Measurements from ENCODE around the gene INPPL1. TPM values are rescaled to one million over a fixed set of nuclear protein-coding genes. Genes with fewer than 3 reads are reported as not detected.

INPPL1 gene
- total RNA-seq, 1 experiment from 2014 or later: 27.7 TPM

DNA sequence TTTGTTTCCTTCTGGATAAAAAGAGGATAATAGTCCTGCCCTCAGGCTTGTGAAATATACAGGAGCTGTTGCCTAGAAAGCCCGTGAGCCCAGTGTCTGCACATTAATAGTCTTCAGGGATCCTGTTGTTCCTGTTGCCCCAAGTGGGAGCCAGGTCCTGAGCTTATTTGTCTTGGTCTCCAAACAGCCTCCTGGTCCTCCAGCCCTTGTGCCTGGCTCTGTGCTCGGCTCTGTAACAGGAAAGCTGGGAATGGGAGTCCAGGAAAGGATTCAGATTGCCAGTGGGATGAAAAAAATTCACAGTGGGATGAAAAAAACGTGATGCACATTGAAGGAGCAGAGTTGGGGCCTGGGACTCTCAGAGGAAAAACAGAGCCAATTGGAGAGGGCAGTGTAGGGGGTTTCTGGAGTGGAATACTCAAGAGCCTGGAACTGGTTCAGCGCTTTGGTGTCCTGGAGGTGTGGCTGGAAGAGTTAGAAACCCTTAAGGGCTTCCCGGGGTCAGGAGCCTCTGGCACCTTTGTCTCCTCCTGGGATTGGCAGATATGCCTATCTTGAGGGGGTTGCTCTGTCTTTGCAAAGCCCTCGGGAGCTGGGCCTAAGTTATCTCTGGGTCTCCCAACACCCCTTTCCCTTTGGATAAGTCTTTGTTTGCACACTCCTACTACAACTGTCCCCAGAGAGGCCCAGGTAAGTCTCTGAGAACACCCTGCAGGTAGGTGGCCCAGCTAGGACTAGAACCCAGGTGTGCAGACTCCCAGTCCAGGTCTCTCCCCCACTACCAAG lies 2.3 kb upstream of the INPPL1 start:
- Histone ChIP-seq H3K27ac (no peak overlapping the region), H3K36me3 (peaks cover under 1% of the 10 kb centered on the region; the same call in 1 of the 2 replicates)

DNA sequence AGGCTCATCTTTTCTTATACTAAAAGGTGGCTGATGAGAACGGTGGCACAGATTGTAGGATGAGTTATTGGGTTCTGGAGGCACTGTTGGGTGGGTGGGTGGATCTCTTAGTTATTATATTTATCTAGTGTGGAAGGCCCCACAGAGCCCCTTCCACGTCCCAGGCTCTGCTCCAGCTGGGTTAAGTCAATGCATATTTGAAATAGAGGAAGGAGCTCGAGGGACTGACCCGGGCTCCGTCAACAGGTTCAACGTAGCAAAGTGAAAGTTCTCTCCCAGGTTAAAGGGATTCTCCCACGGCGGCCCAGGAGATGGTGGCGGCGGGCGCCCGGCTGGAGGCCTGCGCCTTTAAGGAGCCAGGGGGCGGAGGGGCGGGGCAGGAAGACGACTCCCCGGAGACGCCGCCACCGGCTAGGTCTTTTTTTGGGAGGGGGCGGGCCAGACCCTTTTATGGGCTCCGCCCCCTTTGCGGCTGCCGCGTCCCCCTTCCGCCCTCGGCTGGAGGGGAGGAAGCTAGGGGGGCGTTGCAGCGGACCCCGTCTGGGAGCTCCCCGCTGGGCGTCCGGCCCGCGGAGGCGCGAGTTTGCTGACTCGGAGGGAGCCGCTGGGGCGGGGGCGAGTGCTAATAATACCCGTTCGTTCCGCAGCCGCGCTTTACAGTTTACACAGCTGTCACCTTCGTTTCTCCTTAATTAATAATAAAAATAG lies 1.5 kb upstream of the INPPL1 start:
- Histone ChIP-seq H3K36me3 (peaks cover 4% of the 10 kb centered on the region; the same call in 1 of the 2 replicates), H3K4me1 (replicated peaks) (no peaks in the 10 kb centered on the region; the same call in 1 of the 2 replicates), H3K27ac (peak overlapping the region; percentile 54; the same call in 1 of the 2 replicates), H3K27me3 (replicated peaks) (no peaks in the 10 kb centered on the region), H3K4me3 (peak overlapping the region; percentile 65), H3K9me3 (replicated peaks) (no peaks in the 10 kb centered on the region)
- DNase-seq (ENCODE audit: low read depth in 1 of 2, low spot score in 2 of 2): peak; percentile 85 to 90

More for the DNA sequence above, 2.3 kb upstream of the INPPL1 start:
- Histone ChIP-seq H3K9me3 (replicated peaks) (no peaks in the 10 kb centered on the region), H3K4me3 (peak overlapping the region; percentile 65), H3K4me1 (replicated peaks) (no peaks in the 10 kb centered on the region; the same call in 1 of the 2 replicates), H3K27me3 (replicated peaks) (no peaks in the 10 kb centered on the region)
- no peak for DNase-seq (ENCODE audit: low read depth in 1 of 2, low spot score in 2 of 2)

DNA sequence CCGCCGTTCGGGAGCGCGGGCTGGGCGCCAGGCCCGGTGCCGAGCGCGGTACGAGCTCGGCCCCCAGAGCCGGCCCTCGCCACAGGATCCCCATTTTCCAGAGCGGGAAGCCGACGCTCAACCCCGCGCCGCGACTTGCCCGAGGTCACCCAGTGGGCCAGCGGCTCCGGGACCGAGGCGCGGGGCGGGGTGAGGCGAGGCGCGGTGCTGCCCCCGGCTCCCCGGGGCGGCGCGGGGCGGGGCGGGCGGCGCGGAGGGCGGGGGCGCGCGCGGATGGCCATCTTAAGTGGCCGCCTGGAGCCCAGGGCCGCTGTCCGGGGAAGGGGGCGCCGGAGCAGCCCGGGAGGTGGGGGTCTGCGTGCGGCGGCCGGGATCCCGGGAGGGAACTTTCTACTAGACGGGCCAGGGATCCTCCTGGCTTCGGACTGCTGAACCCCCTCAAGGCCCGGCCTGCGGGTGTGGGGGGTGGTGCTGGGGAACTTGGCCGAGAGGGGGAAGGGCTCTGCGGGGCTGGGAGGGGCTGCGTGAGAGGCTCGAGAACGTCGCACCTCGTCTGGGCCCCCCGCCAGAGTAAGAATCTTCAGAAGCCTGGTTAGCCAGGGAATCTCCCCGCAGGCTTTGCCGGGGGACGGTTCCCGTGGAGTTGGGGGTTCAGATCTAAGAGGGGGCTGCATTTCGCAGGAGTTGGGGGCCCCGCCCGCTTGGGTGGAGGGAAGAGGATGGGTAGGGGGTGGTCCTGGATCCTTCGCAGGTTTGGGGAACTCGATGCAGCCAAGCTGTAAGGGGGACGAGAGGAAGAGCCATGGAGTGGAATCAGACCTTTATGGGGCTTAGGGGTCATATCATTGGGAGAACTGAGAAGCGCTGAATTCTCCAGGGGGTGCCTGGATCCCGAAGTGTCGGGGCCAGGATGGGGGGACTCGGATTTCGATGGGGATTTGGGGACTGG lies 678 bp upstream of the INPPL1 start:
- Histone ChIP-seq H3K27me3 (replicated peaks) (no peaks in the 10 kb centered on the region), H3K9me3 (replicated peaks) (no peaks in the 10 kb centered on the region), H3K4me1 (replicated peaks) (no peaks in the 10 kb centered on the region; the same call in 1 of the 2 replicates), H3K36me3 (peaks cover 6% of the 10 kb centered on the region; the same call in 1 of the 2 replicates), H3K27ac (peak overlapping the region; percentile 54; the same call in 1 of the 2 replicates), H3K4me3 (peak overlapping the region; percentile 65)
- peak; percentile 51 to 70 for DNase-seq (ENCODE audit: low read depth in 1 of 2, low spot score in 2 of 2)

DNA sequence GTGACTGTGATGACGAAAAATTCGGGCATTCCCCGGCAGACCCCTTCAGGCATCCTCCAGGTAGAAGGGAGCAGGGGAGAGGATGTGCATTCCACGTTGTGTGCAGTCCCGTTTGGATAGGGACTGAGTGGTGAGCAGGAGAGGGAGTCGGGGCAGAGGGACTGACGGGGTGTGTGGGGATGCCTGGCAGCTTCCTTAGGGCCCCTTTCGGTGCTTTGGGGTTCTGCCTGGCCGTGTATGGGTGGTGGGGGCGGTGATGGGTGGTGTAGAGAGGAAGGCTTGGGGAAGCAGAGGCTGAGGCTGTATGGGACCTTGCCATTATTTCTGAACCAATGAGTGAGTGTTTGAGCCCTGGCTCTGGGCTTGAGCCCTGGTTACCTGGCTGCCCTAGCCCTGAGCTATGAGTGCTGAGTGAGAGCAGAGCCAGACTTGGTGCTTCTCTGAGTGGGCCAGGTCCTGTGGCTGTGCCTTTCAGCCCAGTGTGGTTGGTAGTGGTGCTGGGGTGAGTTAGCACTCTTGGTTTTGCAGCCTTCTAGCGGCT lies 914 bp downstream of the INPPL1 start:
- peak overlapping the region; percentile 65 for H3K4me3 ChIP-seq
- no peak overlapping the region for H3K27ac ChIP-seq
- no peaks in the 10 kb centered on the region for H3K27me3 ChIP-seq (replicated peaks)
- H3K36me3 ChIP-seq: peaks cover 18% of the 10 kb centered on the region
- peak in 1 of 2 experiments; percentile 17 for DNase-seq (ENCODE audit: low read depth in 1 of 2, low spot score in 2 of 2)
- no peaks in the 10 kb centered on the region; the same call in 1 of the 2 replicates for H3K4me1 ChIP-seq (replicated peaks)
- no peaks in the 10 kb centered on the region for H3K9me3 ChIP-seq (replicated peaks)

DNA sequence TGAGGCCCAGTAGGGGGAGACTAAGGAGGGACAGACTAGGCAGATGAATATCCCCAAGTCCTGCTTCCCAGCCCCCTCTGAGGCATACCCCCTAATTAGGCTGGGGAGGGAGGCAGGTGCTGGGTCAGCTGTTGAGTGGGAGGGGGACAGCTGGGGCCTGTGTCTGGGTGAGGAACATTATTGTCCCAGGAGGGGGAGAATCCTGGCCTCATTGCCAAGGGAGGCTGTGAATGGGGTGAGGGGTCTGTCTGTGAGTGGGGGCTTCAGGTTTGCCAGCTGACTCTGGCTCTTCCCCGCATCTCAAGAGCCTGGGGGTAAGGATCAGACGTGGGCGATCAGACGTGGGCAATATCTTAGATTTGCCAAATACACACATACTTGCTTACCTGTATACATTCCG lies 2.1 kb downstream of the INPPL1 start:
- Histone ChIP-seq H3K27me3 (replicated peaks) (no peaks in the 10 kb centered on the region), H3K4me1 (replicated peaks) (no peaks in the 10 kb centered on the region; the same call in 1 of the 2 replicates), H3K4me3 (no peak overlapping the region), H3K9me3 (replicated peaks) (no peaks in the 10 kb centered on the region), H3K27ac (no peak overlapping the region), H3K36me3 (peaks cover 30% of the 10 kb centered on the region)
- no peak for DNase-seq (ENCODE audit: low read depth in 1 of 2, low spot score in 2 of 2)

DNA sequence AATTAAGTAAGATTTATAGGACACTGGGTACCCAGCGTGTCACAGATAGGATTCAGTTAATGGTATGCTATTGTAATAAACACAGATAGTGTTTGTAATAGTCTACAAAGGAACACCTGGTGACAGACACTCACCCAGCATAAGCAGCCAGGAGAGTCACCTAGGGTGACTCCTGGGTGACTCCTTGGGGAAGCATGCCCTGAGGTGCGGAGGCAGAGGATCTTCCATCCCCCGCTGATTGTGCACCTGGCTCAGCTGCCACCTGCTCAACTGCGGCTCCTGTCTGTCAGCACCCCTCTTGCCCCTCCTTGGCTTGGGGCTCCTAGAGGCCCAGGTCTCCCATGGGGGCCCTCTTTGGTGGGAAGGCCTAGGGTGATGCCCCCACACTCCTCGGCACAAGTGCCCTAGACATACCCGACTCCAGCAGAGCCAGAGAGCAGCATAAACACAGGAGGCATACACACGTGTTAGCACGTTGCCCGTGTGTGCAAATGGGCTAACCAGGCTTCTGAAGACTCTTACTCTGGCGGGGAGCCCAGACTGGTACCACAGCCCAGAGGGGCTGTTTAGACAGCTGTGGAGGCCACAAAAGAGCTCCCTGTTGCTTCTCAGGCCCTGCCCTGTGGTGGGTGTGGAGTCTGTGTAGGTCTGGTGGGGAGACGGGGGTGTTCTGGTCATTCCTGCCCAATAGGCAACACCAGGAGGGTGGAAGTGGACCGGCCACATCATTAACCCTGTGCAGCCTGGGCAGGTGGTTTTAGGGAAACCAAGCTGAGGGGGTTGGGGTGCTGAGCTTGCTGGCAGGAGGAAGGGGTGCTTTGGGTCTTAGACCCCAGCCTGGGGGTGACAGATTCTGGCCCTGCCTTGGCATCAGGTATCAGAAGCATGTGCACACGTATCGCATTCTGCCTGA lies 3.0 kb downstream of the INPPL1 start:
- H3K27ac ChIP-seq: no peak overlapping the region
- DNase-seq (ENCODE audit: low read depth in 1 of 2, low spot score in 2 of 2): no peak
- no peaks in the 10 kb centered on the region for H3K27me3 ChIP-seq (replicated peaks)
- H3K4me1 ChIP-seq (replicated peaks): no peaks in the 10 kb centered on the region; the same call in 1 of the 2 replicates
- no peak overlapping the region for H3K4me3 ChIP-seq
- H3K9me3 ChIP-seq (replicated peaks): no peaks in the 10 kb centered on the region
- peaks cover 33% of the 10 kb centered on the region for H3K36me3 ChIP-seq

DNA sequence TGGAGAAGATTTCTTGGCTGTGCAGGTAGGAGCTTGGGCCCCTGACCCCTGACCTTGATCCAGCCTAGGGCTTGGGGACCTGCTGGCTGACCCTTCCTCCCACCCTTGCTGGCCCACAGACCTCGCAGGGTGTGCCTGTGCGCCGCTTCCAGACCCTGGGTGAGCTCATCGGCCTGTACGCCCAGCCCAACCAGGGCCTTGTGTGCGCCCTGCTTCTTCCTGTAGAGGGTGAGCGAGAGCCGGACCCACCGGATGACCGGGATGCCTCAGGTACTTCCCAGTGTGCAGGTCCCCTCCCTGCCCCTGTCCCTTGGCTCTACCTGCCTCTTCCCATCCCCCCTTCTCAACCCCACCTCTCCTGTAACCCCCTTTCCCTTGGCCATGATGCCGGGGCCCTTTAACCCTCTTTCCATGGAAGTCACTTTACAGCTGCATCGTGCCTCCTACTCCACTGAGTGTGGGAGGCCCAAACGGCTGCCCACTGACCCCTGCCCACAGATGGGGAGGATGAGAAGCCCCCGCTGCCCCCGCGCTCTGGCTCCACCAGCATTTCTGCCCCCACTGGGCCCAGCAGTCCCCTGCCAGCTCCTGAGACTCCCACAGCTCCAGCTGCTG lies 3.8 kb downstream of the INPPL1 start:
- Histone ChIP-seq H3K36me3 (peaks cover 37% of the 10 kb centered on the region), H3K4me1 (replicated peaks) (no peaks in the 10 kb centered on the region; the same call in 1 of the 2 replicates), H3K27ac (no peak overlapping the region), H3K4me3 (no peak overlapping the region), H3K27me3 (replicated peaks) (no peaks in the 10 kb centered on the region), H3K9me3 (replicated peaks) (no peaks in the 10 kb centered on the region)
- DNase-seq (ENCODE audit: low read depth in 1 of 2, low spot score in 2 of 2): no peak

DNA sequence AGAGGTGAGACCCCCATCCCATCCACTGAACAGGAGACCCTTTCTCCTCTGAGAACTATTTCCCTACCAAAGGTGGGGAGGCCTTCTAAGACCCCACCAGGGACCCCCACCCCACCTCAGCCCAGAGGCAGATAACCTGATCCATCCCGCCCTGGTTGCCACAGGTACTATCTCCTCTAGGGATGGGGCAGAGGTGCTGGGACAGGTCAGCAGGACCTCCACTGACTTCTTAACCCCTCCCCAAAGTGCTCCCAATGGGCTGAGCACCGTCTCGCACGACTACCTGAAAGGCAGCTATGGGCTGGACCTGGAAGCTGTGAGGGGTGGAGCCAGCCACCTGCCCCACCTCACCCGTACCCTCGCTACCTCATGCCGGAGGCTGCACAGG lies 4.3 kb downstream of the INPPL1 start:
- Histone ChIP-seq H3K4me1 (replicated peaks) (no peaks in the 10 kb centered on the region; the same call in 1 of the 2 replicates), H3K27ac (no peak overlapping the region), H3K9me3 (replicated peaks) (no peaks in the 10 kb centered on the region), H3K4me3 (no peak overlapping the region), H3K27me3 (replicated peaks) (no peaks in the 10 kb centered on the region), H3K36me3 (peaks cover 37% of the 10 kb centered on the region)
- DNase-seq (ENCODE audit: low read depth in 1 of 2, low spot score in 2 of 2): no peak

DNA sequence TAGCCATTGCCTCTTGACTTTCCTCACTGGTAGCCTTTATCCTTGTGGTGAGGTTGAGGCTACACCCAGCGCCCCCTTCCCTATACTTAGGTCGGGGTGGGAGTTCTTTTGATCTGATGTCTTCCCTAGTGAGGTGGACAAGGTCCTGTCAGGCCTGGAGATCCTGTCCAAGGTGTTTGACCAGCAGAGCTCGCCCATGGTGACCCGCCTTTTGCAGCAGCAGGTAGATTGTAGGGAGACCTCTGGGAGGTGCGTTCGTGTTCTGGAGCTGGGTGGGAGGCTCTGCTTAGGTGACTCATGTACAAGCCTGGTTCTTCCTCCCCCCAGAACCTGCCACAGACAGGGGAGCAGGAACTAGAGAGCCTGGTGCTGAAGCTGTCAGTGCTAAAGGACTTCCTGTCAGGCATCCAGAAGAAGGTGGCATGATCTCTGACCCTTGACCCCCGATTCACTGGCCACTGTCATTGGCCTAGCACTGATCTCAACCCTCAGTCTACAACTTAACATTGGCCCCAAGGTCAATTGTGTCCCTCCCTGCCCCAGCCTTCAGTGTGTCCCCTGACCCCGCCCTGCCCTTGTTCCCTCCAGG lies 4.9 kb downstream of the INPPL1 start:
- DNase-seq (ENCODE audit: low read depth in 1 of 2, low spot score in 2 of 2): no peak
- H3K27ac ChIP-seq: no peak overlapping the region
- no peaks in the 10 kb centered on the region for H3K27me3 ChIP-seq (replicated peaks)
- no peak overlapping the region for H3K4me3 ChIP-seq
- peaks cover 37% of the 10 kb centered on the region for H3K36me3 ChIP-seq
- no peaks in the 10 kb centered on the region; the same call in 1 of the 2 replicates for H3K4me1 ChIP-seq (replicated peaks)
- H3K9me3 ChIP-seq (replicated peaks): no peaks in the 10 kb centered on the region

DNA sequence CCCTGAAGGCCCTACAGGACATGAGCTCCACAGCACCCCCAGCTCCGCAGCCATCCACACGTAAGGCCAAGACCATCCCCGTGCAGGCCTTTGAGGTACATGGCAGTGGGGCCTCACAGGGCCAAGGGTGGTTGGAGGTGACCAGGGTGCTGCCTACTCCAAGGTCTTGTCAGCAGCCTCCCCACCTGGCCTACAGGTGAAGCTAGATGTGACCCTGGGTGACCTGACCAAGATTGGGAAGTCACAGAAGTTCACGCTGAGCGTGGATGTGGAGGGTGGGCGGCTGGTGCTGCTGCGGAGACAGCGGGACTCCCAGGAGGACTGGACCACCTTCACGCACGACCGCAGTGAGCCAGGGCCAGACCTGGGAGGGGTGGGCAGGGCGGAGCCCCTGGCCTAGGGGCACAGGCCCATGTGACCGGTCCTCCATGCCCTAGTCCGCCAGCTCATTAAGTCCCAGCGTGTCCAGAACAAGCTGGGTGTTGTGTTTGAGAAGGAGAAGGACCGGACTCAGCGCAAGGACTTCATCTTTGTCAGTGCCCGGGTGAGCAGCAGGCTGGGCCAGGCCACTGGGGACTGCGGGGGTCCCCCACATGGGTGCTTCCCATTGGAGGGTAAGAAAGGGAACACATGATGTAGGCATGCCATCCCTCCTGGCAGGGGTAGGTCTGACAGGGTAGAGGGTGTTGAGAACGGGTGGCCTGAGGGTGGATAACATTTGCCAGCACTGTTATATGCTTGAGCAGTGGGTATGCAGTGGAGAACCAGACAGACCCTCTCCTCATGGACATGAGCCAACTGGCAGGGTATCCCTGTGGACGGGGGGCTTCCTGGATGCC lies 5.6 kb downstream of the INPPL1 start:
- Histone ChIP-seq H3K4me1 (replicated peaks) (no peaks in the 10 kb centered on the region; the same call in 1 of the 2 replicates), H3K4me3 (no peak overlapping the region), H3K36me3 (peaks cover 37% of the 10 kb centered on the region), H3K27me3 (replicated peaks) (no peaks in the 10 kb centered on the region), H3K9me3 (replicated peaks) (no peaks in the 10 kb centered on the region), H3K27ac (no peak overlapping the region)
- DNase-seq (ENCODE audit: low read depth in 1 of 2, low spot score in 2 of 2): no peak

DNA sequence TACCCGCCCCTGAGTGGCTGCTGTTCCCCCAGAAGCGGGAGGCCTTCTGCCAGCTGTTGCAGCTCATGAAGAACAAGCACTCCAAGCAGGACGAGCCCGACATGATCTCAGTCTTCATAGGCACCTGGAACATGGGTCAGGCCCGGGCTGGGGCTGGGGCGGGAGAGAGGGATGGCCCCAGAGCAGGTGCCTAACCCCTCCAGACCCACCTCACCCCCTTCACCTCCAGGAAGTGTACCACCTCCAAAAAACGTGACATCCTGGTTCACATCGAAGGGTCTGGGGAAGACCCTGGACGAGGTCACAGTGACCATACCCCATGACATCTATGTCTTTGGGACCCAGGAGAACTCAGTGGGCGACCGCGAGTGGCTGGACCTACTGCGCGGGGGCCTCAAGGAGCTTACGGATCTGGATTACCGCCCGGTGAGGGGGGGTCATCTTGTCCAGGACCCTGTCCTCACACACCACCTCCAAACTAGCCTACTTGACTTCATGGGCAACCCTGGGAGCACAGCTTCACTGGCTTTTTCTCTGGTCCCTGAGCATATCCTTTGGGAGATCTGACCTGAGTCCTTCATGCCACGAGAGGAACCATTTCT lies 6.3 kb downstream of the INPPL1 start:
- no peaks in the 10 kb centered on the region for H3K4me1 ChIP-seq (replicated peaks)
- H3K36me3 ChIP-seq: peaks cover 37% of the 10 kb centered on the region
- H3K9me3 ChIP-seq (replicated peaks): no peaks in the 10 kb centered on the region
- H3K4me3 ChIP-seq: no peak overlapping the region
- DNase-seq (ENCODE audit: low read depth in 1 of 2, low spot score in 2 of 2): no peak
- no peaks in the 10 kb centered on the region for H3K27me3 ChIP-seq (replicated peaks)
- no peak overlapping the region for H3K27ac ChIP-seq
